Left lung (tissue), 10 donors: Measurements from ENCODE around the gene DLGAP1. TPM values are rescaled to one million over a fixed set of nuclear protein-coding genes. Genes with fewer than 3 reads are reported as not detected.
A peak's percentile ranks its signal among the peaks of the same experiment; 100 is the strongest.

Source experiments
- ATAC-seq: fragments of 200-7000 bp; cut with Tn5 transposase; one replicate; pipeline ENCODE4 v1.9.1; 2020; ENCODE audit warnings: moderate library complexity
- DNase-seq, 4 donors: peaks; one replicate each; pipeline ENCODE4 v3.0.0-alpha.2; 2013 to 2020
- H3K27ac ChIP-seq, 2 donors: fragments of 200-600 bp; sonication (generic) in 1 of 2; one replicate each; pipeline versions ENCODE4 v1.5.0 to v1.8.0; 2020 to 2021
- H3K27me3 ChIP-seq, 2 donors: fragments of 200-600 bp; sonication (generic) in 1 of 2; one replicate each; pipeline versions ENCODE4 v1.5.0 to v1.8.0; 2020 to 2021
- H3K36me3 ChIP-seq, 2 donors: fragments of 200-600 bp; sonication (generic) in 1 of 2; one replicate each; pipeline versions ENCODE4 v1.5.0 to v1.8.0; 2020 to 2021
- H3K4me1 ChIP-seq, 2 donors: fragments of 200-600 bp; one replicate each; pipeline ENCODE4 v1.8.0; 2021
- H3K4me3 ChIP-seq, 2 donors: fragments of 200-600 bp; sonication (generic) in 1 of 2; one replicate each; pipeline versions ENCODE4 v1.5.0 to v1.8.0; 2020 to 2021; ENCODE audit warnings: mild to moderate bottlenecking in 1 of 2
- H3K9me3 ChIP-seq, 2 donors: fragments of 200-600 bp; sonication (generic) in 1 of 2; one replicate each; pipeline versions ENCODE4 v1.5.0 to v1.8.0; 2020 to 2021
- intact Hi-C, 2 donors: fragments of 100-400 bp; cut with DNase I; formaldehyde crosslinking; loops; one replicate each; pipeline versions ENCODE4 v1.11.2 to v1.14.2; 2022
- polyA plus RNA-seq, 6 donors: library from polyadenylated mRNA; unstranded; fragments of 120-200 nt; gene quantifications; one replicate each; pipeline ENCODE4 v1.2.1, GENCODE V29; 2013; ENCODE audit not compliant: insufficient read length in 6 of 6
- total RNA-seq, 2 donors: library from RNA; stranded (reverse); fragmentation: NEBNext Ultra II Directional; extraction: Animal tissue kit (Norgen Biotek cat#: 25700); gene quantifications; one replicate each; pipeline ENCODE4 v1.2.1, GENCODE V29; 2021
- TF ChIP-seq, protein P1 (sequence below), 2 donors: fragments of 200-600 bp; sonication (generic) in 1 of 2; IDR thresholded peaks; one replicate each; pipeline versions ENCODE4 v1.5.0 to v1.8.0; 2021; ENCODE audit warnings: antibody characterized with exemption in 2 of 2
- donor health status: DM: no; HTN: yes; CAD: no.
- donor health status: DM: no; HTN: no; CAD: no.

DLGAP1 gene
- total and polyA plus RNA-seq, 8 donors = 1.6 to 4.0 (median 2.1) TPM

DNA sequence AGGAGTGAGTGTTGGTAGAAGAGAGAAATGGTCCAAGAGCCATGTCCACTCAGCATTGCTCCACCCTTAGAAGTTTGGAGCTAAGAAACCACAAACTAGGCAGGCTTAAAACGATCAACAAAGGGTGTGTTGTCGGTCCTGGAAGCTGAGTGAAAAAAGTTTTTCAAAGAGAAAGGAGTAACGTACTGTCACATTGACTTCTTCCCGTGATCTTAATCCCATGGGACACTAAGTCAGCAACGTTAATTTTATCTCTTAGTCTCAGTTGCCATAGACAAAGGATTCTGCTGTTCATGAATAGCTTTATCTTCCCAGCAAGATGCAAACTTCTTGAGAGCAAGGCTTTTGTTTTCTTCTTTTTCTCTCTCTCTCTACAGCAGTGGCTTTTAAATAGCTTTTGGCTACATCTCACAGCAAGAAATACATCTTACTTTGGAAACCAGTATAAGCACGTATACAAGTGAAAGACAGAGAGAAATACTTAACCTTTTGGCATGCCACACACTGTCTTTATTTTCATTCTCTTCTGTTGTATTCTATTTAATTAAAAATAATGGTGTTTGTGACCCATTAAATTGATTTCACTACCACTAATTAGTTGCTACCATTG, 627.8 kb downstream of the DLGAP1 start:
- intact Hi-C loops = no loop called here
- Histone ChIP-seq H3K4me1 (no peaks in the 10 kb centered on the region), H3K36me3 (no peaks in the 10 kb centered on the region), H3K4me3 (no peak overlapping the region), H3K9me3 (no peaks in the 10 kb centered on the region), H3K27ac (no peak overlapping the region), H3K27me3 (no peaks in the 10 kb centered on the region)
- TF ChIP-seq, protein P1, sequence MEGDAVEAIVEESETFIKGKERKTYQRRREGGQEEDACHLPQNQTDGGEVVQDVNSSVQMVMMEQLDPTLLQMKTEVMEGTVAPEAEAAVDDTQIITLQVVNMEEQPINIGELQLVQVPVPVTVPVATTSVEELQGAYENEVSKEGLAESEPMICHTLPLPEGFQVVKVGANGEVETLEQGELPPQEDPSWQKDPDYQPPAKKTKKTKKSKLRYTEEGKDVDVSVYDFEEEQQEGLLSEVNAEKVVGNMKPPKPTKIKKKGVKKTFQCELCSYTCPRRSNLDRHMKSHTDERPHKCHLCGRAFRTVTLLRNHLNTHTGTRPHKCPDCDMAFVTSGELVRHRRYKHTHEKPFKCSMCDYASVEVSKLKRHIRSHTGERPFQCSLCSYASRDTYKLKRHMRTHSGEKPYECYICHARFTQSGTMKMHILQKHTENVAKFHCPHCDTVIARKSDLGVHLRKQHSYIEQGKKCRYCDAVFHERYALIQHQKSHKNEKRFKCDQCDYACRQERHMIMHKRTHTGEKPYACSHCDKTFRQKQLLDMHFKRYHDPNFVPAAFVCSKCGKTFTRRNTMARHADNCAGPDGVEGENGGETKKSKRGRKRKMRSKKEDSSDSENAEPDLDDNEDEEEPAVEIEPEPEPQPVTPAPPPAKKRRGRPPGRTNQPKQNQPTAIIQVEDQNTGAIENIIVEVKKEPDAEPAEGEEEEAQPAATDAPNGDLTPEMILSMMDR (IDR thresholded peaks at IDR 0.05) = no peak
- ATAC-seq = no peak
- DNase-seq = no peak

DNA sequence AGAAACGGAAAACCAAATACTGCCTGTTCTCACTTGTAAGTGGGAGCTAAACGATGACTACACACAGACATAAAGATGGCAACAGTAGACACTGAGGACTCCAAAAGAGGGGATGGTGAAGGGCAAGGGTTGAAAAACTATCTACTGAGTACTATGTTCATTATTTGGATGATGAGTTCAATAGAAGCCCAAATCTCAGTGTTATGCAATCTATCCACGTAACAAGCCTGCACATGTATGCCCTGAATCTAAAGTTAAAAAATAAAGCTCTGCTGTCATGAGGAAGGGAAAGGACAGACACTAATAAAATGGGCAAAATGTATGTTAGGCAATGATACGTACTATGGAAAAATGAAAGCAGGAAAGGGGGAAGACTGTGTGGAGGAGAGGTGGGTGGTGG, 629.1 kb downstream of the DLGAP1 start:
- H3K27me3 ChIP-seq = no peaks in the 10 kb centered on the region
- TF ChIP-seq, protein P1 (IDR thresholded peaks at IDR 0.05) = no peak
- ATAC-seq = no peak
- no peaks in the 10 kb centered on the region for H3K36me3 ChIP-seq
- no peak for DNase-seq
- H3K27ac ChIP-seq = no peak overlapping the region
- no peak overlapping the region for H3K4me3 ChIP-seq
- no peaks in the 10 kb centered on the region for H3K9me3 ChIP-seq
- H3K4me1 ChIP-seq = no peaks in the 10 kb centered on the region
- intact Hi-C loops = no loop called here

DNA sequence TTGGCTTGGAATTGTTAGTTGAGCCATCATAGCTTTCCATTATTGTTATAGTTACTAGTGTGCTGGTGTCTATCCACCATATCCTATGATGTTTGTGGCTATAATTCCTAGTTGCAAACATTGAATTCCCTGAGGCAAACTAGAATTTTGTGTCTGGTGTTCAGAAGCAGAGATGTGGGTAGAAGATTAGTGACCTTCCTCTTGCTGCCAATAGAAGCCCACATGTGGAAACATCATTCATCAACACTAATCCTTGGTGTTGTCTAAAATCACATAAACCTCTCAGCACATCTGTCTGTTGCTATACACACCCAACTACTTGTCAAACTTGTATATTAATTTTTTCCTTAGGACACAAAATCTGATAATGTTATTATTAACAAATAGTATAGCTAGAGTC, 631.0 kb downstream of the DLGAP1 start:
- Histone ChIP-seq H3K4me1 (no peaks in the 10 kb centered on the region), H3K9me3 (no peaks in the 10 kb centered on the region), H3K27me3 (no peaks in the 10 kb centered on the region), H3K4me3 (no peak overlapping the region), H3K36me3 (no peaks in the 10 kb centered on the region), H3K27ac (no peak overlapping the region)
- TF ChIP-seq, protein P1 (IDR thresholded peaks at IDR 0.05) = no peak
- intact Hi-C loops = no loop called here
- ATAC-seq = no peak
- no peak for DNase-seq

DNA sequence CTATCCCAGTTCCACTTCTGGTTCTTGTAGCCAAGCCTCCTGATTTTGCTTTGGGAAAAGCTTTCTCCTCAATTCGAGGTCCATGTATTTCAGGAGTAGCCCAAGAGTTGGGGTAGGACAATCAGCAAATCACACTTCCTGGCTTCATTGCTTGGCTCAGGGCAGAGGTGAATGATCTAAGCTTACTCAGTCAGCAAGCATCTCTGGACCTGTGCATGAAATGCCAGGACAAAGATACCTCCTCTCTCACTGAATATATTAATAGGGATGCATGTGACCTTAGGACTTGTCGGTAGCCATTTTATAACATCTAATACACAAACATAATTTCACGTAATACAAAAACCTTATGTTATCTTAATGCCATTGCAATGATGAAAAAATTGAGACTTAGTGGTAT, 632.0 kb downstream of the DLGAP1 start:
- TF ChIP-seq, protein P1 (IDR thresholded peaks at IDR 0.05) = no peak
- H3K27ac ChIP-seq = no peak overlapping the region
- ATAC-seq = no peak
- H3K4me1 ChIP-seq = no peaks in the 10 kb centered on the region
- H3K27me3 ChIP-seq = no peaks in the 10 kb centered on the region
- H3K4me3 ChIP-seq = no peak overlapping the region
- DNase-seq = no peak
- intact Hi-C loops = no loop called here
- H3K36me3 ChIP-seq = no peaks in the 10 kb centered on the region
- no peaks in the 10 kb centered on the region for H3K9me3 ChIP-seq

DNA sequence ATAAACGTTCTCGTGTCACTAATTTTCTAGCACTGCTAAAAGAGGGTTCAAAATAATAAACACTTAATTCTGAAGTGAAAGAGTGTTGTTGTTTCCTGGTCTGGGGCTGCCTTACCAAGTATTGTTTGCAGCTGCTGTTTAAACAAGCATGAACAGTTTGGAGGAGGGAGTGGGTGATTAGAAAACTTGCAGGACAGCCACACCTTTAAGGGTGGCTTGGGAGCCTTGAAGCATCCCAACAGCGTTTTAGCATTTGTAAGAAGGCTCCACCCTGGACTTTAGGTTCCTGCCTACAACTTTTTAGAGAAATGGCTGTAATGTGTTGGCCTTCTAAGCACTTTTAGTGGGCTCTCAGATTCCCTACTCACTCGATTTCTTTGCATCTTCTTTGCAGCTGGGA, 633.6 kb downstream of the DLGAP1 start:
- Histone ChIP-seq H3K4me3 (no peak overlapping the region), H3K27ac (no peak overlapping the region), H3K36me3 (no peaks in the 10 kb centered on the region), H3K27me3 (no peaks in the 10 kb centered on the region), H3K9me3 (no peaks in the 10 kb centered on the region), H3K4me1 (peaks cover 0 to 3% of the 10 kb centered on the region in 2 donors)
- intact Hi-C loops = no loop called here
- no peak for DNase-seq
- TF ChIP-seq, protein P1 (IDR thresholded peaks at IDR 0.05) = no peak
- peak; percentile 83 for ATAC-seq
